HG03135 (cell line): Measurements from ENCODE around the gene HOXA5.

Source experiments
- ATAC-seq: cut with Tn5 transposase; IDR thresholded peaks from one replicate; pipeline ENCODE4 v1.9.1; 2021; ENCODE audit warnings: mild to moderate bottlenecking, moderate library complexity; ENCODE audit not compliant: unreplicated experiment

HOXA5 gene

DNA sequence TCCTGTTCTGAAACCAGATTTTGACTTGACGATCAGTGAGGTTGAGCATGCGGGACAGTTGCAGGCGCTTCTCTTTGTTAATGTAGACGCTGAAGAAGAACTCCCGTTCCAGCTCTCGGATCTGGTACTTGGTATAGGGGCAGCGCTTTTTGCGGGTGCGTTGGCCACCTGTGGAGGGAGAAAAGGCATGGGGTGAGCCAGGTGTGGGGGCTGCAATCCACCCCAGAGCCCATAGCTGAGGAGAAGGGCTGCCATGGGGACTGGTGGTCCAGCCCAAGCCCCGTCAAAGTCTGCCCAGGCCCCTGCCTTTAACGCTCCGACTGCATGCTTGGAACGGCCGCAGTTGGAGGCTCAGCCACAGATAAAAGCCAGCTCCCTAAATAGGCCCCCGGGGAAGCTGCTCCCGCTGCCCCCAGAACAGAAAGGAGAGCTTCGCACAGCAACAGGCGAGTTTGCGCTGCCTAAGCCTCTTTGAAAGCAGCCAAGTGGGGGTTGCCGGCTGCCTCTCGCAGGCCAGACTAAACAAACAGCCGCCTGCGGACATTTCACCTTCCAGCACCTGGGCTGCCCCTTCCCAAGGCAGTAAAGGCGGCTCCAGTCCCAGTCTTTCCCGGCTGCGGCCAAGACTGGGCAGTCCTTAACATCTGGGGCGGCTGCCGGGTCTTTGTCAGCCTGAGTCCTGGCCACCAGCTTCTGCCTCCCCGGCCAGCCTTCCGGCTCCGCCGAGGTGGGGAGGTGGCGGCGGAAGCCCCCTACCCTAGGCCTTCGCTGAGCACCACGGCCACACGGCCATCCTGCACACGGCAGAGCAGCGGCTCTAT lies 39.6 kb upstream of the HOXA5 start:
- no peak for ATAC-seq

DNA sequence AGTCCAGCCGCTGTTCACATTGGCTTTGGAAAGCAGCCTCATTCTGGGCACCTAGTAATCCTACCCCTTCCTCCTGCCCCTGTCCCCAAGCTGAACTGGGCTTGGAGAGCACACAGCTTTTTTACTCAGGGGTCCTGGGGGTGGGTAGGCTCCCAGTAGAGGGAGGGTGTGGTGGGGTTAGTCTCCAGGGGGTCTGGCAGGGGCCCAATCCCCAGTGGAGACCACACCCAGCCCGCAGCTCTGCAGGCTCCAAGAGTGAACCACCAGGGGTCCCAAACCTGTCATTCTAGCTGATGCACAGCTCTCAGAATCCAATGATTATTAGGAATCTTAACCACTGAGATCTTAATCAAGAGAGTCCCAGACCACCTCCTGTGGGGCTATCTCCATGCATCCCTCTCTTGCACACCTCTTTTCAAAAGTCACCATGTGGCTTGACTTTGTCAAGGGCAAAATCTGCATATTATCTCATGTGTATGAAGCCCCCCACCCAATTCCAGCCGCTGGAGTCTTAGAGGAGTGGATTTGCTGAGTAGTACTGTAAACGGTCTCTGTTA lies 38.9 kb upstream of the HOXA5 start:
- no peak for ATAC-seq

DNA sequence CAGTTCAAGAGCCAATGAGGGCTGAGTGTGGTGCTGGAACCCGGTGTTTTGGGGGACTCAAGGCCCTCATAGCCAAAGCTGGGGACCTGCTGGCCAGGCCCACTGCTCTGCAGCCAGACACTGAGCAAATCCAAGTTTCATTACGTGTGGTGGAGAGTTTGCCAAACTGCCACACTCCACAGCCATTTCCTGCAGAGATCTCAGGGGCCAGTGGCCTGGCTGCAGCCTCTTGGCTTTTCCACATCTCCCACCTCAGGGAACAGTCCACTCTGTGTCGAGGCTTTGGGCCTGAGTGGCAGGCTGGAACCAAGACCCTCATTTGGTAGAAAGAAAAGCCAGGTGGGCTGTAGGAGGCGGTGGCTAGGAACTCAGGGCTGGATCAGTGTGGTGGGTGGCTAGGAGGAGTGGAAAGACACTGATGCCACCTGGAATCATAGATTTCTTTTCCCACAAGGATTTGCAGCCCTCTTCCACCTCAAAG lies 38.4 kb upstream of the HOXA5 start:
- ATAC-seq, result no peak

DNA sequence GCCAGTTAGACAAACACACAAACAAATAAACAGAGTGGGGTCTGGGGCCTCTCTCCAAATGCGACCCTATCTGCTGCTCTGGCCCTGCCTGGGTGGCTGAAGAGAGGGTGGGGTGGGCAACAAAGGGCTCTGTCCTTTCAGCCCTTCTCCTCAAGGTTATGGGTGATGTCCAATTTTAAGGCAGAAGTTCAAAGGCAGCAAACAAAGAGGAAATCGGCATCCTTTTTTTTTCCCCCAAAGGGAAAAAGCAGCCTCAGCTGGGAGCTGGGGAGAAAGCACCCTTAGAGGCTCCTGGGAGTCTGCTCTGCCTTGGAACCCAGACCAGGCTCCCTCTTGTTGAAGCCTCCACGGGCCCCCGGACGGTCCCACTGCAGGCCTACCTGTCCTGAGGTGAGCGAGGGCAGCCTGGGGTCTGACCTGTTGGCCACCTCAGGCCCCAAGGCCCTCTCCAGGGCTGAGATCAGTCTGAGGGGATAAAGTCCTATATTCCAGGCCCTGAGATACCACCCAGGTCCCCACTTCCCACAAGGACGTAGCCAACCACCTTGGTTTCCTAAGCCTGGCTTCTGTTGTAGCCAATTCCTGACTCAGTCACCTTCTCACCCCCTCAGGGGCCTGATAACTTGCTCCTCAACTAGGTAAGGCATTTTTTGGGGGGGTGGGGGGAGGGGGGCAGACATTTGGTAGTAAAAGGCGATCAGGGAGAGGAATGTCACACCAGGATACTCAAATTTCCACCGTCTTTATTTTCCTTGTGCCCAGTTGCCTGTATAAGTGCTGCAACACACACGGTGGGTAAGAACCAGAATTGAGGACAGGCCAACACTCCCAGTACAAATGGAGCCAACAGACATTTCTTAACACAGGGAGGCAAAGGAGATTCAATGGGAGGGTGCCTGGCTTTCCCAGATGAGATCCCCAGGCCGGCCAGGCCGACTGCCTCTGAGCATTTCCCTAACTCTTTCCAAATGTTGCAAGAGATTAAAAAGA lies 37.2 kb upstream of the HOXA5 start:
- no peak for ATAC-seq

DNA sequence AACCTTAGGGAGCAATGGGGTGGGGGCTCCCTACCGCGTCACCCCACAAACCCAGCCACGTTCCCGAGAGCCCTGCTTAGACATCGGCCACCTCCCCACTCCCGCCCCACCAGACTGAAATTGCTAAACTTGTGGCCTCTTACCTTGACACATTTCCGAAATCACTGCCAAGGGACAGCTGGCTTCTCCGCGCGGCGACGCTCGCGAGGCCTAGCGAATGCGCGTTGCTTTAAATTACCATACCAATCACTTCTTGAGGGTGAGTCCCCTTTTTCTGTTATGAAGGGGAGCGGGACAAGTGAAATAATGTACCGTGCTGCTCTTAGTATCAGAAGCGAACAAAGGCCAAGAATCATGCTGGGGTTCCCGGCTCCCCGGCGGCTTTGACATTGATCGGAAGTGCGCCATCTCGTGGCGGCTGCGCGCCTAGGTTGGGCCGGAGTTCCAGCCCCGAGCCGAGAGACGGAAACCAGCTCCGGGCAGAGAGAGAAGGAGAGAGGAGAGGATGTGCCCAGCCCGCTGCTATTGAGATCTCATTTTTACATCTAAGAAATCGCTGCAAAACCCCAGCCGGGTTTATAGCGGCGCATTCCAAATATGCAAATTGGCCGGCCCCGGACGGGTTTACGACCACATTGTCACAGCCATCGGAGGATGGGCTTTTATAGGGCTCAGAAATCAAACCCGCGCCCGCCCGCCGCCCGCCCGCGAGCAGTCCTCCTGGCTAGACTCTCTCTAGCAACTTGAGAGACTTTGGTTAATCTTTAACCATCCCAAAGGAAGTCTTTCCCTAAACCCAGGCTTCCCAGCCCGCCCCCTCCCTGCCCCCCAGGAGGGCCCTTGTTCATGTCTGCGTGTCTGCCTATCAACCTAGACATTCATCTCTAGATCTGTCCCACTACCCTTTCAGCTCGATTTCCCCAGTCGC lies 36.3 kb upstream of the HOXA5 start:
- no peak for ATAC-seq

DNA sequence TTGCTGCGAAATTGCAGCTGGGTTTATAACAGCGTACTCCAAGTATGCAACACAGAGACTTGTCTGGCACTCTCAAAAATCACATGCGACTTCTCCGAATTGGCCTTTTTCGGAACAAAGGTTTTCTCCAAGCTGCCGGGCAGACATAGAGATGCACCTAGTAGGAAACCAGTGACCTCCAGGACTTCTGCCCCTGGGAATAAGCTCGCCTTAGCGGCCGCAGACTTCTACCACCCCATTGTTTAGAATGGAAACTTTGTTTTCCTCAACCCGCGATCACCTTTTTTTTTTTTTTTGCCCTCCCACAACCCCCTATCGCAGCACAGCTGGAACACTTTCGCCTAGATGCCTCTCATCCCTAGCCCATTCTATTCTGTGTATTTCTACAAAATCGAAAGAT lies 35.5 kb upstream of the HOXA5 start:
- no peak for ATAC-seq

DNA sequence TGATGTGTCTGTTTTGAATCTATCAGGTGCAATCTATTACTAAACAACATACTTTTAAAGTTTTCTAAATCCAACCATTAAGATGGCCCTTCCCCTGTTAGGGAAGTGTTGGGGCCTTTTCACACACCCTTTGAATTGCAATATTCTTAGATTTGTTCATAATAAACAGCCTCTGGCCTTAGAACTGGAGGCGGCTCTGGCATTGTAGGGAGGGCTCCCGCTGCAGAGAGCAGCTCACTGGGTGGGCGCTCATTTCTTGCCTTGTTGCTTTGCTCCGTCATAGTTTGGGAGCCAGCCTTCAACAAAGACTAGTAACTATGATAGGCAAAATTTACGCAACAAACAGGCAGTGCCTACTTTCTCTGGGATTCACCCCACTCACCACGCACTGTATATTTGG lies 34.9 kb upstream of the HOXA5 start:
- ATAC-seq, result no peak

DNA sequence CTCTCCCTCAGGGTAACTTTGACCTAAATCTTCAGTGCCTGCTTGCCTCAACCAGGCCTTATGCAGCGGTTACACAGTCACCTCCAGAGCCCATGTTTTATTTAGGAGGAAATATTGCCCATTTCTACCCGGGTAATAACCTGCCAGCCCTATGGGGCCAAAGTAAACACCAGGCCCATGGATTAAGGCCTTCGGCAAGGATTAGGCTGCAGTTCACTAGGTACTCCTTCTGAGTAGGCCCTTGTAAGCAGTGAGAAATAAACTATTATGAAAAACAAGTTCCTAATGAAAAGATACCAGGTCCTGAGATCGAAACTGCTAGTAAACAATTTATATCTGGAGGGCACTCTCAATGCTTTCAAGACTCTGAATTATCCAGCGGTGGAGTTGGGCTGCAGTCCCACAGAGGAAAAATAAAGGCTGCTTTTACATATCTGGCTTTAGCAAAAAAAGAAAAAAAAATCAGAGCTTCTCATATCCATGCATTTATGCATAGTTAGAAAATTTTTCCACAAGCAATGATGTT lies 34.4 kb upstream of the HOXA5 start:
- ATAC-seq, result no peak

DNA sequence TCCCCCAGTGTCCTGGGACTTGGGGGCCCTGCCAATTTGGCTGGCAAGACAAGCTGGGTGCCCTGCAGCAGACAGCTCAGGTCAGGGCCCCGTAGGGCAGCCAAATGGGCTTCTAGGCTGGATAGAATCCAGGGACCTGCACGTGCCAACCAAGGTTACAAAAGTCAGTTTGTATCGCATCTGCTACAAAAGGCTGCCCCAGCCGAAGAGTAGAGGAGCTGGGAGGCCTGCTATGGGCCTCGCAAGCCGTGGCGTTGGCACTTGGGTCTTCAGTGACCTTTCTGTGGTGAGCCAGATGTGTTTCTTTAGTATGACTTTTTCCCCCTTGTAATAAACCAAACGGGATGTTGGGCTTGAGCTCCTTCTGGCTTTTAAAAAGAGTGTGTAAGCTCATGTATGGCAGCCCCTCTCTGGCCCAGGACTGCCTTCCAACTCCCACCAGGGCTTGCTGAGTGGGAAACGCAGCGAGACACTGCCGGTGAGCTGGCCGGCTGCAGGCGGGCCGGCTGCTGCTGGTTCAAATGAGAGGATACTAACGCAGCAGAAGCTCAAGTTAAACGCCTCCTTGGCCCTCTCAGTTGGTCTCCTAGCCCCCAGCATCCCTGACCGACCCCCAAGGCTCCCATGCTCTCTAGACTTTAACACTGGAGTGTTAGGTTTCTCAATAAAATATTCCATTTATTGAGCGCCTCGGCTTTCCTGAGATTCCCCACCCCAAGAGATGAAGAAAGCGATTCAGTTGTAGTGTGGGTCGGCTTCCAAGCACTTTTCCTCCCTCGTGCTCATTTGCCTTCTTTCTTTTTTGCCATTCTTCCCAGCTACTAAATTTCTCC lies 33.7 kb upstream of the HOXA5 start:
- no peak for ATAC-seq

DNA sequence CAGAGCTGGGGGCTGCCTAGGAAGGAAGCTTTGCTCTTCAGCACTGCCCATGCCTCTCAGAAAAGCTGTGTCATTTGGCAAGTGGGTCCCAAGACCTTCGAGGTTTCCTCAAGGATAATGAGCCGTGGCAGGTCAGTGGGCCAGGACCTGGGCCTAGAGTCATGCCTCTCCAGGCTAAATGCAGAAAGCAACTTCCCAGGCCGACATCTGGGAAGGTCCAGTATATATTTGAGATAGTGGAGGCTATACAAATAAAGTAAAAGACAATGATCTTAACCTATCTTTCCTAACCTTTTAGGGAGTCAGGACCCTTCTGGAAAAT lies 33.0 kb upstream of the HOXA5 start:
- ATAC-seq, result no peak

DNA sequence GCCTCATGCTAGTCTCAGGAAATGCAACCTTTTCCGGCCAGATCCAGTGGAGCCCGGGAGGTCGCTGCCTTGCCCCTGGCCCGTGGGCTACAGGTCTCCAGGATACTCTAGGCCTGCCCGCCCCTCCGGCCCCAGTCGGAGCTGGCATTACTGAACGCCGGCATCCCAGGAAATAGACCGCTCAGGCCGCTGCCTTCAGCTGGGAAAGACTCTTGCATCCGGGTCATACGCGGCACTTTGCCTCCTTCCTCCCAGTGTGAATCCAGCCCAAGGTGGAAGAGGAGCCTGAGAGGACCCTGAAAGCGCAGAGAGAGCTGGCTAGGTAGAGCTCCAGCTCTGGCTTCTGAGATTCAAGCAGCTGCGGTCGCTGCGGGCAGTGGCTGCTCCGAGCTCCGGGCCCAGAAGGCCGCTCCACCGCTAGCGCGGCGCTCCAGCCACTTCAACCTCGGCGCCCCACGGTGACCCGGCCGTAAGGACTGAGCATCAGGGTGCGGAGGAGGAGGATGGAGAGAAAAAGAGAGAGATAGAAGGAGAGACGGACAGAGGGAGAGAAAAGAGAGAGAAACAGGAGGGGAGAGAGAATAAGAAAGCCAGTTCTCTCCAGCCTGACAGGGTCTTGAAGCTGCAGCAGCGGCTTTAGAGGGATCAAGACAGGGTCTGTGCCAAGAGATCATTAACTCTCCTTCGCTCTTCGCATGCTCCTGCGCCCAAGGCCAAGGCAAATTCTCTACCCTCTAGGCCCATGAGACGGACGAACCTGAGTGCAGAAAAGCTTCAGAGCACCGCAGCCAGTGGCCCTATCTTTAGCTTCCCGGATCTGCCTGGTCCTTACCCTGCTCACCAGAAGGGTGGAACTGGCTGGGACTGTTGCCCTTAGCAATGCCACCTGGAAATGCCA lies 32.4 kb upstream of the HOXA5 start:
- ATAC-seq, result no peak

DNA sequence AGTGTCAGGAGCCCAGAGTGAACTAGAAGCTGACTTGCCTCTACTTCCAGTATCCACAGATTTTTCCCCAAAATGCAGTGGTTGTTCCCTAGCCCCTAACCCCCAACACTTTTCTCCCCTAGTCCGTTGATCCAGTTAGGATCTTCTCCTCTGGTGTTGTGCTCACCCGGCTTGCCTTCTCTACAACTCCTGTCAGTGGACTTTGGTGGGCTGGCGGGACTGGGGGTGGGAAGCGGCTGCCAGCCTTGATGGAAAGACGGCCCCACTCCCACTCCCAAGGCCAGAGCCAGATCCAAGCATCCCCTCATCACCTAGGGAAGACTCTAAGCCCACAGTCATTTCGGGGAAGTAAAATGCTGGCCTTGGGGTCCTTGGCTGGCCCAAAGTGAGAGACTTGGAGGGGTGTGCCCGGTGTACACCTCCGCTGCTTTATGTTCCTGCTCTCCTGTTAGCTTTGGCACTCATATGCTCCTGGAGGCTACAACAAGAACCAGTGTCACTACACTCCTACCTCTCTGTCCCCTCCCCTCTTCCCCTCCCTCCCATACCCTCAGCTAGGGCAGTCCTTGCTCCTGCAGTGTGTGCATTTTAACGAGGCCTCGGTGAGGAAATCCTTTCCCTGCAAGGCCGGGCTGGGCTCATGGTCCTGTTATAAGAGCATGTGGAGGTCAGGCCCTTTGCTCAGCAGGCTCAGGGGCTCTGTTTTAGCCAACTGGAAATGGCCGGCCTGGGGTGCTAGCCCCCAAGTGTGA lies 31.6 kb upstream of the HOXA5 start:
- ATAC-seq, result no peak

DNA sequence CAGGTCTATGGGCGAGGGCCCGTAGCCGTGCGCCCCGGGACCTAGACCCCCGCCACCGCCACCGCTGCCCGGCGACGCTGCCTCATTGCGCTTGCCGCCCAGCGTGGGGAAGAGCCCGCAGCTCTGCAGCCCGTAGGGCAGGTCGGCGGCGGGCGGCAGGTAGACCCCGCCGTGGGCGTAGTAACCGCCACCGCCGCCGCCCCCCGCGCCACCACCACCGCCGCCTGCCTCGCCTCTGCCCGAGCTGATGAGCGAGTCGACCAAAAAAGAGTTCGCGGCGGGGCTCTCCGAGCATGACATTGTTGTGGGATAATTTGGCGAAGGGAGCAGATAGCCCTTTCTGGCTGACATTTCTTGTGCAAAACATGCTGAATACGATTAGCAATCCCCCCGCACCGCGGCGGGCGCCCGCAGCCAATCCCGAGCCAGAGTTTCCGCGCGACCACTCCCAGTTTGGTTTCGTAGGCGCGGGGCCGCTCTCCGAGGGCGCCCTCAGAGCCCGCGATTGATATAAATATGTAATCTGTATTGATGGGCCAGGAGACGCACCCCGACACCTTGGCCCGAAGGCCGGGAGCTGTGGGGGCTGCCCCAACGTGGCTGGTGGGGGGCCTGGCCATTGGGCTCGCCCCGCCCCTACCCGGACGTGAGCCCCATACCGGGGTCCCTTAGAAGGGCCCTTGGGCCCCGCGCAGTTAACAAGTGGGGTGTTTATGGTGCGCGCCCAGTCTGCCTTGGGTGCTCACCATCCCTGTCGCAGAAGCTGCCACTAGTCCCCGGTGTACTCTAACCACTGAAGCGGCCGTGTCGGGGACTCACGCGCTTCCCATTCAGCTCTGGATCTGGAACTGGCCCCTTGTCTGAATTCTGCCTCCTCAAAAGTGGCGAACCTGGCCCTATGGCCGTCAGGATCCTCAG lies 30.7 kb upstream of the HOXA5 start, which contains the start of gene HOXA10:
TSS of gene HOXA10 (minus strand) at position 365 of the 918 bp plus-strand sequence. CDS start at position 351, 14 bp downstream.
- ATAC-seq, result no peak

DNA sequence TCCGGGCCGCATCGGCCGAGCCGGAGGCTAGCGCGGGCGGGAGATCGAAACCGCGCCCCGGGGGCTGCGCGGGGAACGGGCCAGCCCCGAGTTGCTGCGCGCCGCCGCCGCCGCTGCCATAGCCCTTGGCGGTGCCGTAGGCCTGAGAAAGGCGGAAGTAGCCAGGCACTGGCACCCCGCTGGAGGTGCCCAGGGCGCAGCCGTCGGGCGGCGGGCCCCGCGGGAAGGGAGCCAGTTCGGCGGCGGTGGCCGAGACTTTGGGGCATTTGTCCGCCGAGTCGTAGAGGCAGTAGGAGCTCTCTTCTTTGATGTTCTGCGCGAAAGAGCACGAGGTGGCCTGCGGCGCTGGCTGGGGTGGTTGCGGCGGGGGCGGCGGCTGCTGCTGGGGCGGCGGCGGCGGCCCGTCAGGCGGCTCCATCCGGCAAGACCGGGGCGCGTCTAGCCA lies 30.1 kb upstream of the HOXA5 start:
- no peak for ATAC-seq

DNA sequence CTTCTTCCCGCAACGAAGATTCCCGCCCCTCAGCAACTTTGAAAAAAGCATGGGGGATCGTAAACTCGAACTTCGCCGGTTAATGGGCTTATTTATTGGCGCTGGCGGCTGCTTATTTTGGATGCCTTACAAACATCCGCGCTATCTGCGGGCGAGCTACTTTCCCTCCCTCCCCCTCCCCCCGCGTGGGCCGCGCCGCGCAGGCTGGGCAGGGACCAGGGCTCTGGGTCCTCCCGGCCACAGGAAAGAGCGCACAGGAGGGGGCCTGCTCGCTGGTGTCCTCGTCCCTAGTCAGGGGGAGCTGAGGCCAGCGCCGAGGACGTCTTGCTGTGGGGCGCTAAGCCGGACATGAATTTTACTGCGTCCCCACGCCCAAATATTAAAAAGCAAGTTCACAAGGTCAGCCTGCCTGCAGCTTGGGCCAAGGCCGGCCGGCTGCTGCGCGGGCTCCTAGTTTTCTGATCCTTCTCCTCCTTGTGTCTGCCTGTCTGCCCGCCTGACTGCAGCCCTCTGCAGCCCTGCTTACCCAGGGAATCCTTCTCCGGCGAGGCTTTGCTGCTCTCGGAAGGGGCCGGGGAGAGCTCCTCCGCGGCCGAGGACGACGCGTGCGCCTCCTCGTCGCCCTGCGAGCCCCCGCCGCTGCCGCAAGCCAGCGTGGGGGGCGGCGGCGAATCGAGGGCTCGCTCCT lies 29.5 kb upstream of the HOXA5 start:
- ATAC-seq, result no peak

DNA sequence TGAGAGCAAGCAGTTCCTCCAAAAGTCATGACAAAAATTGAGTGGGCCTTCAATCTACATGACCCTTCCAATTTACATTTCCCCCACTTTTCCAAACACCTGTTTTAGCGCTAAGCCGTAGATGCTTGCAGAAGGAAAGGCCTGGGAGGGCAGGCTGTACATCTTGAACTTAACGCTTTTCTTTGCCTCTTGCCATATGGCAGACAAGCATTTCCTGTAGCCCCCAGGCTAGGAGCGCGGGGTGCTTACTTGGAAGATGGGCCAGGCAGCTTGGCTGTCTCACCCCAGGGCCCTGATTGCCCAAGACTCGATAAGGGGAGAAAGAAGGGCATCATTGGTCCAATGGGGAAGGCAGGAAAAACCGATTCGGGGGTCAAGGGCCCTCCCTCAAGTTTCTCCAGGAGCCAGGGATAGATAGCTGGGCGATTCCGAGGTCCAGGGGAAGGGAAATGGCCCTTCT lies 28.9 kb upstream of the HOXA5 start:
- no peak for ATAC-seq
